Osteoblast (primary cell): Measurements from ENCODE around the gene CCDC142. TPM values are rescaled to one million over a fixed set of nuclear protein-coding genes. Genes with fewer than 3 reads are reported as not detected.

Experiments
- DNase-seq: peaks from one replicate; pipeline ENCODE4 v3.0.0; 2011; ENCODE audit warnings: low spot score, mixed read lengths; ENCODE audit not compliant: insufficient read length; ENCODE audit errors: missing footprints
- H2AFZ ChIP-seq: 2 replicates; pipeline ENCODE4 v1.6.0; 2011; ENCODE audit warnings: mild to moderate bottlenecking, low read length
- H3K27ac ChIP-seq: 2 replicates; pipeline ENCODE4 v1.5.1; 2011; ENCODE audit warnings: mild to moderate bottlenecking, low read depth, low read length, moderate library complexity
- H3K27me3 ChIP-seq: 2 replicates; pipeline ENCODE4 v1.6.0; 2012; ENCODE audit warnings: mild to moderate bottlenecking, control low read depth, inconsistent platforms, low read length, moderate library complexity; ENCODE audit not compliant: insufficient read depth
- H3K36me3 ChIP-seq: 2 replicates; pipeline ENCODE4 v1.5.1; 2011; ENCODE audit warnings: mild to moderate bottlenecking, low read length, control low read depth, moderate library complexity; ENCODE audit not compliant: insufficient read depth
- H3K4me1 ChIP-seq: 2 replicates; pipeline ENCODE4 v1.5.1; 2011; ENCODE audit warnings: mild to moderate bottlenecking, low read length, control low read depth, moderate library complexity; ENCODE audit not compliant: insufficient read depth
- H3K4me2 ChIP-seq: 2 replicates; pipeline ENCODE4 v1.6.0; 2011; ENCODE audit warnings: mild to moderate bottlenecking, low read length; ENCODE audit not compliant: insufficient read depth
- H3K4me3 ChIP-seq: fragments of 200-600 bp; sonication (generic); 3 replicates; pipeline ENCODE4 v1.5.1; 2012; ENCODE audit warnings: mild to moderate bottlenecking, low read length, inconsistent platforms; ENCODE audit not compliant: insufficient read depth
- H3K79me2 ChIP-seq: 2 replicates; pipeline ENCODE4 v1.6.0; 2012; ENCODE audit warnings: mild to moderate bottlenecking, low read length, control low read depth, inconsistent platforms; ENCODE audit not compliant: insufficient read depth
- H3K9me3 ChIP-seq: 2 replicates; pipeline ENCODE4 v1.5.1; 2011; ENCODE audit warnings: low read depth, low read length, control low read depth
- H4K20me1 ChIP-seq: 2 replicates; pipeline ENCODE4 v1.6.0; 2012; ENCODE audit warnings: mild to moderate bottlenecking, low read length, control low read depth; ENCODE audit not compliant: insufficient read depth
- CTCF ChIP-seq: IDR thresholded peaks from 2 replicates; pipeline ENCODE4 v1.5.1; 2011; ENCODE audit warnings: mild to moderate bottlenecking, low read depth, low read length, moderate library complexity; ENCODE audit errors: extremely low read depth
- total RNA-seq: library from RNA; depleted of rRNA; stranded (reverse); fragments of >200 nt; gene quantifications from 2 replicates; pipeline ENCODE4 v1.2.3, GENCODE V29; 2012

Gene CCDC142
- total RNA-seq, 1 donor = 32.6 TPM

- peaks cover 6% of the 10 kb centered on the region for H3K4me1 ChIP-seq
- no peak overlapping the region for H2AFZ ChIP-seq
- TF ChIP-seq CTCF = no peak
- H3K79me2 ChIP-seq = no peaks in the 10 kb centered on the region
- H3K4me2 ChIP-seq = no peak overlapping the region
- no peaks in the 10 kb centered on the region for H4K20me1 ChIP-seq
- DNase-seq = peak; percentile 90
- no peaks in the 10 kb centered on the region for H3K9me3 ChIP-seq
- no peak overlapping the region for H3K27ac ChIP-seq
- peaks cover 78% of the 10 kb centered on the region for H3K27me3 ChIP-seq
- H3K36me3 ChIP-seq = no peaks in the 10 kb centered on the region
- no peak overlapping the region for H3K4me3 ChIP-seq
Measured at GRCh38 chr2:74513605-74514367, 31.0 kb upstream of the CCDC142 start.

DNA sequence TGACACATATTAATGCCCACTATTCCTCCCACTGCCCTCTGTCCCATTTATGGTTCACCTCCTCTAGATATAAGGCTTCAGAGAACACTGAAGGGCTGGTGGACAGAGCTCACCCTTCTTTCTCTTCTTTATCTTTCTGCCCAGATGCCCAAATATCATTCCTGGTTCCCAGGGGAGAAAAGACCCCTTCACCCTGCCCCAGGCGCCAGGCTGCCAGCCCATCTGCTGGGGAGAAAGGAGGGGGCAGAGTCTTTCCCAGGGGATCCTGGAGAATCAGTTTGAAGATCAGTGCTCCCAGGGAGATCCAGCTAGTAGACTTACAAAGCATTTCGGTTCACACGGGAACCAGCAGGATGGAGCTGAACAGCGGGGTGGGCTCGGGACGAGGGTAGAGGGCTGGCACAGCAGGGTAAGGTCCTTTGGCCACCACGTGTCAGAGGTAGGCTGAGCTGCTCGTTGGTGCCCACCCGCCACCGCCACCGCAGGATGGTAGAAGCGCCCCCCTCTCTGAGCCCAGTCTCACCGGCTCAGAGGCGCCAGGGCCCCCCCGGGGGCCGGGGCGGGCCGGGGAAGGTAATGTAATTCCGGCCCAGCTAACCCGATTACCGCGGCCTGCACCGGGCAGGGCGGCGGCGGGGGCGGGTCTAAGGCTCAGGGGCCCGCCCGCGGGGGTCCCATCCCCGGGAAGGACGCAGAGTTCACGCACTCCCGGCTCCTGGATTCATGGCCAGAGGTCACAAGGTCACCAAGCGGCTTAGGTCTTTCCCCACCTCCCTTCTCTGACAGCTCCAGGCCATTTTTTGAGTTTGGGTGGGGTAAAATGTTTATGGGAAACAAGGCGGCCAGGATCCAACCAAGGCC is 30.2 kb upstream of the CCDC142 start:
- Histone ChIP-seq H4K20me1 (no peaks in the 10 kb centered on the region), H3K4me3 (no peak overlapping the region), H3K4me1 (peaks cover 13% of the 10 kb centered on the region), H2AFZ (no peak overlapping the region), H3K27me3 (peaks cover 69% of the 10 kb centered on the region), H3K27ac (no peak overlapping the region), H3K9me3 (no peaks in the 10 kb centered on the region), H3K79me2 (no peaks in the 10 kb centered on the region), H3K4me2 (no peak overlapping the region), H3K36me3 (no peaks in the 10 kb centered on the region)
- TF ChIP-seq CTCF = no peak
- peak; percentile 76 for DNase-seq

- no peak for TF ChIP-seq CTCF
- peaks cover 9% of the 10 kb centered on the region for H3K79me2 ChIP-seq
- H3K4me1 ChIP-seq = peaks cover 23% of the 10 kb centered on the region
- H3K27ac ChIP-seq = no peak overlapping the region
- no peak overlapping the region for H3K4me3 ChIP-seq
- peaks cover 55% of the 10 kb centered on the region for H3K27me3 ChIP-seq
- no peaks in the 10 kb centered on the region for H3K36me3 ChIP-seq
- H3K9me3 ChIP-seq = no peaks in the 10 kb centered on the region
- no peak overlapping the region for H2AFZ ChIP-seq
- peak; percentile 89 for DNase-seq
- peak overlapping the region; percentile 28 for H3K4me2 ChIP-seq
- no peaks in the 10 kb centered on the region for H4K20me1 ChIP-seq
Measured at GRCh38 chr2:74511104-74511989, 28.5 kb upstream of the CCDC142 start.
